Neuronal stem cell (in vitro differentiated cells): ENCODE data around the gene BABAM2.

Source experiments
- DNase-seq: peaks from one replicate; pipeline ENCODE4 v3.0.0-alpha.2; 2013; ENCODE audit warnings: low spot score
- H2AFZ ChIP-seq: one replicate; pipeline ENCODE4 v1.6.1; 2013; ENCODE audit warnings: mild to moderate bottlenecking, low read length, inconsistent platforms
- H2AK5ac ChIP-seq: 2 replicates; pipeline ENCODE4 v1.6.1; 2013; ENCODE audit warnings: low read depth, mild to moderate bottlenecking, inconsistent platforms, low read length, moderate library complexity, mixed read lengths
- H2BK120ac ChIP-seq: 2 replicates; pipeline ENCODE4 v1.6.1; 2013; ENCODE audit warnings: low read depth, mild to moderate bottlenecking, inconsistent platforms, low read length, moderate library complexity, mixed read lengths
- H2BK12ac ChIP-seq: one replicate; pipeline ENCODE4 v1.6.1; 2013; ENCODE audit warnings: low read length, inconsistent platforms
- H2BK15ac ChIP-seq: 2 replicates; pipeline ENCODE4 v1.6.1; 2013; ENCODE audit warnings: mild to moderate bottlenecking, low read length, inconsistent platforms, mixed read lengths
- H2BK5ac ChIP-seq: one replicate; pipeline ENCODE4 v1.6.1; 2013; ENCODE audit warnings: inconsistent platforms, mild to moderate bottlenecking, low read length, moderate library complexity
- H3K14ac ChIP-seq: one replicate; pipeline ENCODE4 v1.6.1; 2013; ENCODE audit warnings: low read length, inconsistent platforms
- H3K18ac ChIP-seq: 2 replicates; pipeline ENCODE4 v1.6.1; 2013; ENCODE audit warnings: low read length, inconsistent platforms
- H3K23ac ChIP-seq: 2 replicates; pipeline ENCODE4 v1.6.1; 2013; ENCODE audit warnings: low read depth, mild to moderate bottlenecking, mixed read lengths, low read length, inconsistent platforms; ENCODE audit not compliant: poor library complexity
- H3K27ac ChIP-seq: replicated peaks from 3 replicates; pipeline ENCODE4 v1.5.1; 2013; ENCODE audit warnings: low read length, inconsistent platforms
- H3K27me3 ChIP-seq, 3 experiments: 2 replicates each; pipeline ENCODE4 v1.6.1; 2013; ENCODE audit warnings: low read length in 3 of 3, mild to moderate bottlenecking in 2 of 3, inconsistent platforms in 1 of 3, low read depth in 1 of 3, mixed read lengths in 1 of 3, moderate library complexity in 1 of 3; ENCODE audit not compliant: control insufficient read depth in 3 of 3, insufficient read depth in 3 of 3
- H3K36me3 ChIP-seq, 2 donors: replicated peaks in 1 of 2; 2 replicates each; pipeline ENCODE4 v1.6.1; 2013; ENCODE audit warnings: low read length in 2 of 2; ENCODE audit not compliant: control insufficient read depth in 2 of 2, insufficient read depth in 2 of 2
- H3K4ac ChIP-seq: 2 replicates; pipeline ENCODE4 v1.6.1; 2013; ENCODE audit warnings: inconsistent platforms, mild to moderate bottlenecking, low read length, moderate library complexity
- H3K4me1 ChIP-seq, 2 donors: 1 replicate in 1 of 2; 2 replicates in 1 of 2; pipeline ENCODE4 v1.6.1; 2013; ENCODE audit warnings: low read length in 2 of 2, low read depth in 1 of 2; ENCODE audit not compliant: control insufficient read depth in 2 of 2, insufficient read depth in 1 of 2
- H3K4me2 ChIP-seq: one replicate; pipeline ENCODE4 v1.6.1; 2013; ENCODE audit warnings: mild to moderate bottlenecking, low read length, inconsistent platforms; ENCODE audit not compliant: insufficient read depth, poor library complexity, severe bottlenecking
- H3K4me3 ChIP-seq, 2 donors: 2 replicates each; pipeline ENCODE4 v1.5.1; 2013; ENCODE audit warnings: low read length in 2 of 2, mild to moderate bottlenecking in 2 of 2, inconsistent platforms in 1 of 2, moderate library complexity in 1 of 2
- H3K79me1 ChIP-seq: one replicate; pipeline ENCODE4 v1.6.1; 2013; ENCODE audit warnings: low read depth, mild to moderate bottlenecking, inconsistent platforms, low read length, moderate library complexity
- H3K9ac ChIP-seq: one replicate; pipeline ENCODE4 v1.6.1; 2013; ENCODE audit warnings: mild to moderate bottlenecking, low read depth, low read length, inconsistent platforms; ENCODE audit not compliant: poor library complexity
- H3K9me3 ChIP-seq, 2 donors: replicated peaks in 1 of 2; 2 replicates each; pipeline versions ENCODE3 to v1.6.1; 2013; ENCODE audit warnings: low read length in 2 of 2, mild to moderate bottlenecking in 2 of 2, inconsistent platforms in 1 of 2, low read depth in 1 of 2, mixed read lengths in 1 of 2, moderate library complexity in 1 of 2; ENCODE audit not compliant: control insufficient read depth in 2 of 2, insufficient read depth in 1 of 2
- H4K8ac ChIP-seq: one replicate; pipeline ENCODE4 v1.6.1; 2013; ENCODE audit warnings: low read depth, mild to moderate bottlenecking, inconsistent platforms, low read length, moderate library complexity
- H4K91ac ChIP-seq: one replicate; pipeline ENCODE4 v1.6.1; 2013; ENCODE audit warnings: low read length, low read depth, mild to moderate bottlenecking, inconsistent platforms; ENCODE audit not compliant: poor library complexity
- WGBS, 2 donors: extraction: QIAGEN DNeasy Blood & Tissue Kit; methylation state at CpG; one replicate each; pipeline ENCODE4 v1.1.7; 2013; ENCODE audit warnings: missing lambda C conversion rate in 2 of 2, mixed read lengths in 1 of 2; ENCODE audit not compliant: insufficient read length in 2 of 2, insufficient replicate concordance in 1 of 2; ENCODE audit errors: extremely low coverage in 2 of 2; 5-methylcytosine and 5-hydroxymethylcytosine counted together

Gene BABAM2

GRCh38 chr2:28217042-28217740, 326.7 kb downstream of the BABAM2 start:
- H2BK12ac ChIP-seq = no peak overlapping the region
- H3K18ac ChIP-seq = no peak overlapping the region
- H3K9ac ChIP-seq = no peak overlapping the region
- no peaks in the 10 kb centered on the region for H3K36me3 ChIP-seq
- H3K4me1 ChIP-seq = peaks cover 3 to 7% of the 10 kb centered on the region in 2 donors
- H3K4ac ChIP-seq = no peak overlapping the region
- H2BK5ac ChIP-seq = no peak overlapping the region
- no peak overlapping the region for H3K4me2 ChIP-seq
- H2BK120ac ChIP-seq = no peak overlapping the region
- no peak for DNase-seq
- no peak overlapping the region for H3K23ac ChIP-seq
- no peak overlapping the region for H2BK15ac ChIP-seq
- no peak overlapping the region for H3K4me3 ChIP-seq
- no peak overlapping the region for H2AFZ ChIP-seq
- no peak overlapping the region for H3K27ac ChIP-seq
- peaks cover 0 to 4% of the 10 kb centered on the region in 2 donors for H3K9me3 ChIP-seq
- no CpG with 5 or more reads among the region's 3 CpGs for WGBS, 2 donors
- no peak overlapping the region for H3K14ac ChIP-seq
- no peak overlapping the region for H2AK5ac ChIP-seq
- no peak overlapping the region for H4K91ac ChIP-seq
- no peak overlapping the region for H4K8ac ChIP-seq
- H3K79me1 ChIP-seq = no peaks in the 10 kb centered on the region
- no peaks in the 10 kb centered on the region for H3K27me3 ChIP-seq

GRCh38 chr2:28219138-28219537, 328.6 kb downstream of the BABAM2 start:
- Histone ChIP-seq H3K4ac (no peak overlapping the region), H3K36me3 (no peaks in the 10 kb centered on the region), H4K8ac (no peak overlapping the region), H2BK120ac (no peak overlapping the region), H3K23ac (no peak overlapping the region), H3K9me3 (peaks cover 0 to 4% of the 10 kb centered on the region in 2 donors), H4K91ac (no peak overlapping the region), H3K4me3 (no peak overlapping the region), H3K14ac (no peak overlapping the region), H3K4me1 (peaks cover 3 to 7% of the 10 kb centered on the region in 2 donors), H2AFZ (no peak overlapping the region), H3K18ac (no peak overlapping the region), H3K27ac (no peak overlapping the region), H2AK5ac (no peak overlapping the region), H2BK5ac (no peak overlapping the region), H3K79me1 (no peaks in the 10 kb centered on the region), H3K27me3 (no peaks in the 10 kb centered on the region), H3K9ac (no peak overlapping the region), H2BK15ac (no peak overlapping the region), H3K4me2 (no peak overlapping the region), H2BK12ac (no peak overlapping the region)
- DNase-seq = no peak
- WGBS, 2 donors = no CpG with 5 or more reads among the region's 4 CpGs

- Histone ChIP-seq H3K23ac (no peak overlapping the region), H3K27ac (no peak overlapping the region), H2BK120ac (no peak overlapping the region), H2AFZ (no peak overlapping the region), H2BK5ac (no peak overlapping the region), H3K4ac (no peak overlapping the region), H3K36me3 (no peaks in the 10 kb centered on the region), H3K27me3 (no peaks in the 10 kb centered on the region), H3K79me1 (no peaks in the 10 kb centered on the region), H3K4me1 (peaks cover 6 to 7% of the 10 kb centered on the region in 2 donors), H3K18ac (no peak overlapping the region), H3K9ac (no peak overlapping the region), H4K8ac (no peak overlapping the region), H3K4me2 (no peak overlapping the region), H4K91ac (no peak overlapping the region), H2AK5ac (no peak overlapping the region), H3K9me3 (no peaks in the 10 kb centered on the region), H2BK15ac (no peak overlapping the region), H2BK12ac (no peak overlapping the region), H3K4me3 (no peak overlapping the region), H3K14ac (no peak overlapping the region)
- no CpG with 5 or more reads among the region's 13 CpGs for WGBS, 2 donors
- no peak for DNase-seq
Observed at GRCh38 chr2:28219758-28220368, 329.3 kb downstream of the BABAM2 start.

GRCh38 chr2:28224648-28225472, 334.3 kb downstream of the BABAM2 start:
- H3K79me1 ChIP-seq = no peaks in the 10 kb centered on the region
- H3K4me1 ChIP-seq = peaks cover 2 to 7% of the 10 kb centered on the region in 2 donors
- WGBS, 2 donors = no CpG with 5 or more reads among the region's 9 CpGs
- H2AFZ ChIP-seq = no peak overlapping the region
- no peak overlapping the region for H2AK5ac ChIP-seq
- no peak overlapping the region for H3K4ac ChIP-seq
- no peaks in the 10 kb centered on the region for H3K36me3 ChIP-seq
- H3K9me3 ChIP-seq = no peaks in the 10 kb centered on the region
- no peaks in the 10 kb centered on the region for H3K27me3 ChIP-seq
- H3K9ac ChIP-seq = peak overlapping the region; percentile 74
- peak overlapping the region in 1 of 2 donors; percentile 36 for H3K4me3 ChIP-seq
- no peak overlapping the region for H3K14ac ChIP-seq
- peak overlapping the region; percentile 4 for H3K27ac ChIP-seq
- H2BK120ac ChIP-seq = no peak overlapping the region
- H3K23ac ChIP-seq = no peak overlapping the region
- H2BK12ac ChIP-seq = no peak overlapping the region
- H4K8ac ChIP-seq = no peak overlapping the region
- H3K4me2 ChIP-seq = no peak overlapping the region
- peak overlapping the region; percentile 84 for H3K18ac ChIP-seq
- no peak for DNase-seq
- H4K91ac ChIP-seq = peak overlapping the region; percentile 58
- H2BK5ac ChIP-seq = no peak overlapping the region
- H2BK15ac ChIP-seq = no peak overlapping the region
